CD4-positive, alpha-beta memory T cell (primary cell): Measurements from ENCODE around the gene DCAF12. TPM values are rescaled to one million over a fixed set of nuclear protein-coding genes. Genes with fewer than 3 reads are reported as not detected.
"Not testable (repeated sequence)": the region's sequence is repeated elsewhere in the genome, so short reads cannot be mapped to it uniquely, and the experiment has no call there.

Experiments
- CTCF ChIA-PET: fragments of 350-600 bp; sonication (Branson Sonifier 250); formaldehyde crosslinking; loops from one replicate; lab custom pipeline; 2021; ENCODE audit warnings: inconsistent platforms; ENCODE audit not compliant: partially characterized antibody; lab: Charles Lee
- POLR2A ChIA-PET: fragments of 350-600 bp; sonication (Branson Sonifier 250); formaldehyde crosslinking; loops from one replicate; lab custom pipeline; 2021; ENCODE audit not compliant: partially characterized antibody; lab: Charles Lee
- DNase-seq, 5 donors: peaks; one replicate each; pipeline versions ENCODE4 v3.0.0 to v3.0.0-alpha.2; 2020 to 2022; ENCODE audit warnings: mixed read lengths in 1 of 5
- H3K27ac ChIP-seq: one replicate; pipeline ENCODE4 v1.7.0; 2013; ENCODE audit warnings: low read depth, low read length
- H3K27me3 ChIP-seq: 2 replicates; pipeline ENCODE4 v1.7.0; 2013; ENCODE audit warnings: mild to moderate bottlenecking, low read length, moderate library complexity; ENCODE audit not compliant: insufficient read depth
- H3K36me3 ChIP-seq: 2 replicates; pipeline ENCODE4 v1.7.0; 2013; ENCODE audit warnings: mild to moderate bottlenecking, low read length, moderate library complexity; ENCODE audit not compliant: insufficient read depth
- H3K4me1 ChIP-seq: 2 replicates; pipeline ENCODE4 v1.7.0; 2013; ENCODE audit warnings: mild to moderate bottlenecking, low read length, moderate library complexity; ENCODE audit not compliant: insufficient read depth
- H3K4me3 ChIP-seq, 2 donors: one replicate each; pipeline ENCODE4 v1.7.0; 2013; ENCODE audit warnings: low read length in 2 of 2, mild to moderate bottlenecking in 1 of 2
- H3K9me3 ChIP-seq, 2 donors: one replicate each; pipeline ENCODE4 v1.7.0; 2013; ENCODE audit warnings: low read length in 2 of 2, control low read depth in 1 of 2; ENCODE audit not compliant: control insufficient read depth in 1 of 2
- H3K27ac Mint-ChIP-seq, 7 donors: one replicate each; pipeline ENCODE4 v1.8.0; 2020 to 2021; ENCODE audit warnings: mixed read lengths in 7 of 7, mild to moderate bottlenecking in 6 of 7, inconsistent platforms in 3 of 7, moderate library complexity in 3 of 7
- H3K27me3 Mint-ChIP-seq, 2 donors: one replicate each; pipeline ENCODE4 v1.8.0; 2020 to 2021; ENCODE audit warnings: mixed read lengths in 2 of 2
- H3K36me3 Mint-ChIP-seq, 2 donors: one replicate each; pipeline ENCODE4 v1.8.0; 2020 to 2021; ENCODE audit warnings: mixed read lengths in 2 of 2, inconsistent platforms in 1 of 2, mild to moderate bottlenecking in 1 of 2
- H3K4me1 Mint-ChIP-seq, 4 donors: one replicate each; pipeline ENCODE4 v1.8.0; 2020 to 2021; ENCODE audit warnings: mixed read lengths in 4 of 4, mild to moderate bottlenecking in 1 of 4
- H3K4me3 Mint-ChIP-seq, 8 donors: one replicate each; pipeline ENCODE4 v1.8.0; 2020 to 2021; ENCODE audit warnings: mixed read lengths in 8 of 8, mild to moderate bottlenecking in 7 of 8, moderate library complexity in 6 of 8, inconsistent platforms in 3 of 8
- H3K9me3 Mint-ChIP-seq, 8 donors: one replicate each; pipeline ENCODE4 v1.8.0; 2020 to 2021; ENCODE audit warnings: mixed read lengths in 8 of 8, mild to moderate bottlenecking in 5 of 8, inconsistent platforms in 3 of 8, moderate library complexity in 1 of 8
- intact Hi-C: fragments of 100-400 bp; cut with micrococcal nuclease; formaldehyde crosslinking; loops from one replicate; pipeline ENCODE4 v1.15.1; 2023
- polyA plus RNA-seq, 2 donors: library from polyadenylated mRNA; unstranded; fragments of 300-500 nt; fragmentation: Illumina TruSeq; gene quantifications; one replicate each; pipeline ENCODE4 v1.2.3, GENCODE V29; 2021
- total RNA-seq, 2 experiments: library from RNA; stranded (reverse); gene quantifications; one replicate each; pipeline ENCODE4 v1.2.3, GENCODE V29; 2021

DCAF12 gene
- total and polyA plus RNA-seq, 4 experiments from 2014 or later: 13.0 to 31.0 (median 24.5) TPM

- no peak overlapping the region for H3K4me3 Mint-ChIP-seq
- no peaks in the 10 kb centered on the region for H3K27me3 Mint-ChIP-seq
- H3K27ac ChIP-seq: no peak overlapping the region
- H3K9me3 ChIP-seq: no peaks in the 10 kb centered on the region
- H3K4me1 ChIP-seq: peaks cover 9% of the 10 kb centered on the region
- intact Hi-C loops: no loop called here
- no peak overlapping the region for H3K27ac Mint-ChIP-seq
- CTCF ChIA-PET: no interaction called here
- DNase-seq: no peak
- no peaks in the 10 kb centered on the region for H3K36me3 Mint-ChIP-seq
- peaks cover 0 to 2% (median 0%) of the 10 kb centered on the region in 8 donors for H3K9me3 Mint-ChIP-seq
- no peaks in the 10 kb centered on the region for H3K36me3 ChIP-seq
- no peaks in the 10 kb centered on the region for H3K27me3 ChIP-seq
- peaks cover 0 to 4% (median 2%) of the 10 kb centered on the region in 4 donors for H3K4me1 Mint-ChIP-seq
- H3K4me3 ChIP-seq: no peak overlapping the region
- POLR2A ChIA-PET: no interaction called here
Measured at GRCh38 chr9:34140853-34141252, 14.4 kb upstream of the DCAF12 start.

- Mint-ChIP-seq H3K27me3 (no peaks in the 10 kb centered on the region), H3K36me3 (no peaks in the 10 kb centered on the region), H3K4me1 (peaks cover 0 to 4% (median 2%) of the 10 kb centered on the region in 4 donors), H3K27ac (peak overlapping the region in 1 of 7 donors; percentile 23), H3K9me3 (peaks cover 0 to 2% (median 0%) of the 10 kb centered on the region in 8 donors), H3K4me3 (no peak overlapping the region)
- Histone ChIP-seq H3K4me1 (peaks cover 9% of the 10 kb centered on the region), H3K27ac (no peak overlapping the region), H3K4me3 (no peak overlapping the region), H3K9me3 (no peaks in the 10 kb centered on the region), H3K36me3 (no peaks in the 10 kb centered on the region), H3K27me3 (no peaks in the 10 kb centered on the region)
- DNase-seq: no peak
- intact Hi-C loops: no loop called here
- CTCF ChIA-PET: no interaction called here
- POLR2A ChIA-PET: no interaction called here
Measured at GRCh38 chr9:34139477-34140146, 13.1 kb upstream of the DCAF12 start.

- H3K27me3 Mint-ChIP-seq, H3K27ac ChIP-seq, H3K9me3 ChIP-seq, H3K36me3 Mint-ChIP-seq, H3K27me3 ChIP-seq, H3K4me1 ChIP-seq, intact Hi-C loops, H3K36me3 ChIP-seq, H3K4me1 Mint-ChIP-seq, H3K9me3 Mint-ChIP-seq, POLR2A ChIA-PET, H3K4me3 ChIP-seq, CTCF ChIA-PET: not testable (repeated sequence)
- Mint-ChIP-seq H3K4me3 (peak overlapping the region in 1 of 8 donors; percentile 33), H3K27ac (peak overlapping the region in 4 of 7 donors; percentile 17 to 82 (median 33))
- DNase-seq: peak in 2 of 5 donors; percentile 19 to 35
Measured at GRCh38 chr9:34138644-34139043, 12.1 kb upstream of the DCAF12 start.

- no peak overlapping the region for H3K4me3 ChIP-seq
- H3K27me3 ChIP-seq: no peaks in the 10 kb centered on the region
- Mint-ChIP-seq H3K36me3 (no peaks in the 10 kb centered on the region), H3K4me3 (peak overlapping the region in 1 of 8 donors; percentile 7), H3K9me3 (no peaks in the 10 kb centered on the region), H3K27me3 (no peaks in the 10 kb centered on the region), H3K4me1 (peaks cover 0 to 4% (median 2%) of the 10 kb centered on the region in 4 donors), H3K27ac (no peak overlapping the region)
- H3K9me3 ChIP-seq: no peaks in the 10 kb centered on the region
- H3K27ac ChIP-seq: no peak overlapping the region
- no peak for DNase-seq
- intact Hi-C loops: no loop called here
- H3K4me1 ChIP-seq: peaks cover 9% of the 10 kb centered on the region
- ChIA-PET POLR2A (no interaction called here), CTCF (no interaction called here)
- no peaks in the 10 kb centered on the region for H3K36me3 ChIP-seq
Measured at GRCh38 chr9:34134521-34134920, 8.0 kb upstream of the DCAF12 start.

GRCh38 chr9:34133436-34133949, 7.0 kb upstream of the DCAF12 start:
- H3K36me3 ChIP-seq: no peaks in the 10 kb centered on the region
- ChIA-PET POLR2A (no interaction called here), CTCF (no interaction called here)
- intact Hi-C loops: no loop called here
- H3K27ac ChIP-seq: no peak overlapping the region
- no peak for DNase-seq
- Mint-ChIP-seq H3K9me3 (no peaks in the 10 kb centered on the region), H3K27me3 (no peaks in the 10 kb centered on the region), H3K27ac (no peak overlapping the region), H3K4me3 (no peak overlapping the region), H3K36me3 (no peaks in the 10 kb centered on the region), H3K4me1 (no peaks in the 10 kb centered on the region)
- H3K9me3 ChIP-seq: no peaks in the 10 kb centered on the region
- H3K4me3 ChIP-seq: no peak overlapping the region
- H3K4me1 ChIP-seq: no peaks in the 10 kb centered on the region
- no peaks in the 10 kb centered on the region for H3K27me3 ChIP-seq

GRCh38 chr9:34131571-34131970, 5.1 kb upstream of the DCAF12 start:
- no peaks in the 10 kb centered on the region for H3K27me3 ChIP-seq
- ChIA-PET CTCF (no interaction called here), POLR2A (no interaction called here)
- no peak overlapping the region for H3K4me3 ChIP-seq
- Mint-ChIP-seq H3K36me3 (peaks cover 0 to 1% of the 10 kb centered on the region in 2 donors), H3K27me3 (no peaks in the 10 kb centered on the region), H3K4me3 (no peak overlapping the region), H3K4me1 (peaks cover 3 to 9% (median 5%) of the 10 kb centered on the region in 4 donors), H3K9me3 (no peaks in the 10 kb centered on the region), H3K27ac (peak overlapping the region in 2 of 7 donors; percentile 35 to 43)
- no peaks in the 10 kb centered on the region for H3K9me3 ChIP-seq
- H3K27ac ChIP-seq: no peak overlapping the region
- intact Hi-C loops: no loop called here
- DNase-seq: no peak
- no peaks in the 10 kb centered on the region for H3K36me3 ChIP-seq
- peaks cover 5% of the 10 kb centered on the region for H3K4me1 ChIP-seq

GRCh38 chr9:34127035-34127948, 794 bp upstream of the DCAF12 start:
- ChIA-PET CTCF (interaction anchor here (0.8 to 1.8 kb wide), 5 partner anchors 28 to 313 kb away, joined by 3 to 9 read pairs (median 4); partner anchors contain the start of gene UBAP1), POLR2A (interaction anchor here (1.4 to 2.2 kb wide), 3 partner anchors 51 to 250 kb away, joined by 3 to 6 read pairs (median 6); partner anchors contain the start of genes MYORG, UBAP1 and UBAP2)
- peaks cover 38% of the 10 kb centered on the region for H3K4me1 ChIP-seq
- peak overlapping the region; percentile 88 to 92 for H3K4me3 ChIP-seq
- no peaks in the 10 kb centered on the region for H3K36me3 ChIP-seq
- H3K27ac Mint-ChIP-seq: peak overlapping the region; percentile 89 to 99 (median 99)
- H3K27me3 ChIP-seq: no peaks in the 10 kb centered on the region
- no peaks in the 10 kb centered on the region for H3K9me3 ChIP-seq
- peaks cover 33 to 50% (median 38%) of the 10 kb centered on the region in 4 donors for H3K4me1 Mint-ChIP-seq
- no peaks in the 10 kb centered on the region for H3K9me3 Mint-ChIP-seq
- intact Hi-C loops: no loop called here
- no peak for DNase-seq
- H3K4me3 Mint-ChIP-seq: peak overlapping the region; percentile 86 to 100 (median 98)
- H3K36me3 Mint-ChIP-seq: peaks cover 4 to 30% of the 10 kb centered on the region in 2 donors
- H3K27me3 Mint-ChIP-seq: no peaks in the 10 kb centered on the region
- peak overlapping the region; percentile 83 for H3K27ac ChIP-seq
